Amygdala (tissue), 56 donors: ENCODE results near the gene CIROP.

ENCODE experiments used
- DNase-seq, 56 donors: peaks; one replicate each; lab custom pipeline; 2025; lab: John Stamatoyannopoulos, UW

The CIROP gene

GRCh38 chr14:23054000-23054811, 50.6 kb downstream of the CIROP start:
- DNase-seq = no peak

- no peak for DNase-seq
Observed at GRCh38 chr14:23053426-23053825, 51.4 kb downstream of the CIROP start.

- DNase-seq = no peak
Observed at GRCh38 chr14:23052671-23053070, 52.1 kb downstream of the CIROP start.

GRCh38 chr14:23052182-23052623, 52.6 kb downstream of the CIROP start:
- DNase-seq = no peak

GRCh38 chr14:23051141-23052057, 53.4 kb downstream of the CIROP start:
- DNase-seq = no peak
